SW 1271 (cell line): Measurements from ENCODE around the gene OR8D2.
"Not testable (repeated sequence)": the region's sequence is repeated elsewhere in the genome, so short reads cannot be mapped to it uniquely, and the experiment has no call there.

Experiments used
- DNase-seq, 2 experiments: peaks; one replicate each; lab custom pipeline; 2025; lab: John Stamatoyannopoulos, UW

Gene OR8D2

GRCh38 chr11:124285610-124286344, 34.2 kb downstream of the OR8D2 start:
- DNase-seq = peak; percentile 69 to 74

DNA sequence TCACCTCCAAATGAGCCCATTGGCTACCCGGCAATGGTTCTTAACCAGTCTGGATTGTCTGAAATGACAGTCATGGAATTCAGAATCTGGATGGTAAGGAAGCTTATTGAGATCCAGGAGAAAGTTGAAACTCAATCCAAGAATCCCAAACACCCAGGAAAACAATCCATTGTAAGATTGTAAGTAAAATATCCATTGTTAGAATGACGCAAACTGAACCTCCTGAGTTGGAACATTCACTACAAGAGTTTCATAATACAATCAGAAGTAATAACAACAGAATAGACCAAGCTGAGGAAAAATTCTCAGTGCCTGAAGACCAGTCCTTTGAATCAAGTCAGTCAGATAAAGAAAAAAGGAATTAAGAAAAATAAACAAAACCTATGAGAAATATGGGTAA, 41.7 kb downstream of the OR8D2 start:
- DNase-seq = no peak

DNA sequence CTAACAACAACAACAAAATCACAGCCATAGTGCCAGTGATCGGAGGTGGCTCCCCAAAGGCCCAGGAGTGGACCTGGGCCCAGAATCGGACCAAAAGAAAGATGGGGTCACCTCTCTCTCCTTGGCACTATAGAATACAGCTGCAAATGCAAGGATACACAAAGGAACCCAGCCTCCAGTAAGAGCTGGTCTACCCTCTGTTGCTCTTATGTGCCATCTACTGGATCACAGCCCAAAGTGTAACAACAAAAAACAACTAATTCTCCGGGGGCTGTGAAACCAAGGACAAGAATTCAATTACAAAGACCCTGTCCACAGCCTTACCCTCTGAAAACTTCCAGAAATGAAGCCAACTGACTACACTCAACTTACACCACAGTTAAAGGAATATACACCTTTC, 42.2 kb downstream of the OR8D2 start:
- no peak for DNase-seq

GRCh38 chr11:124277207-124277606, 42.8 kb downstream of the OR8D2 start:
- DNase-seq = no peak

DNA sequence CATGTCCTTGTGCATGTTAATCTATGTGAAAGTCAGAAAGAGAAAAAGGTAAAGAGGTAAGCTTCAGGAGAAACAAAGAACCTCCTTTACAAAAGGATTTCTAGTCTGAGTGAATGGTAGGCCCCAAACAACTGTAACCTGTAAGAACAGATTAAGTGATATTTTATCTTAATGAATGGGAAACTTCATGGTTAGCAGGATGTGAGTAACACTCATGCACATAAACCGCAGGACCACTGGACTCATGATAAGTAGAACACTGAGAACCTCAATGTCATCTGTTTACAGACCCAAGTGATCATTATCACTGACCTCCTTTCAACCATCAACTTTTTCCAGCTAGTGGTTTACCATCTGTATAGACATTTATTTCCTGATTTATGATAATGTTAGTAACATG, 43.9 kb downstream of the OR8D2 start:
- no peak for DNase-seq

DNA sequence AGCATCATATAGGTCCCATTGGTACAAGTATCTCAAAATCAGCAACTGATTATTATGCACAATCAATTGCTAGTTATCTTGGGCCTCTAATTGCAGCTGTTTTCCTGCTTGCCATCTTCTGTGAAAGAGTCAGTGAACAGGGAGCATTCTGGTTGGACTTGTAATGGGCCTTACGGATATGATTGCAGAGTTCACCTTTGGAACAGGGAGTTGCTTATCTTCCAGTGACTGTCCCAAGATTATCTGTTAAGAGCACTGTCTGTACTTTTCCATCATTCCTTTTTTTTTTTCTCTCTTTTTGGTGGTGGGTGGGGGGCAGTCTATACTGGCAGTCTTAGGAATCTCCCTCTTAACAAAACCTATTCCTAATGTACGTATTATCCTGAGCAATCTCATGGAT, 46.0 kb downstream of the OR8D2 start:
- DNase-seq = no peak

DNA sequence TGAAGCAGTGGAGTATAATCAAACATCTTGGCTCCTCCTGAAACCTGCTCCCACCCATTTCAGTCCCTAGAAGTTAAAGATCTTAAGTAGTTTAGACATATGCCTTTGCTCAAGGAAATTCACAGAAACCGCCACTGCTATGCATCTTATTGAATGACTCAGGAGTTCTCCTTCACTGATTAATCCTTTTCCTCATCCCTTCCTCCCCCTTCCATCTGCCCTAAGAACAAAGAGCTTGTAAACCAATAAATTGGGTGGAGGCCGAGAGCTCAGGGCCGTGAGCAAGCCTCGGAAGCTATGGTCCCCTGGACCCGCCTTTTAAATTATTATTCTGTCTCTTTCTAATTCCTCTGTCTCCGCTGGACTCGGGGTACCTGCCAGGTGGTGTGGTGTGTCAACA, 49.1 kb downstream of the OR8D2 start:
- DNase-seq = not testable (repeated sequence)
